ENCODE measurements around the gene PM20D1. TPM values are rescaled to one million over a fixed set of nuclear protein-coding genes. Genes with fewer than 3 reads are reported as not detected.

The PM20D1 gene
- polyA plus RNA-seq, 1 donor from 2014 or later, result not detected

DNA sequence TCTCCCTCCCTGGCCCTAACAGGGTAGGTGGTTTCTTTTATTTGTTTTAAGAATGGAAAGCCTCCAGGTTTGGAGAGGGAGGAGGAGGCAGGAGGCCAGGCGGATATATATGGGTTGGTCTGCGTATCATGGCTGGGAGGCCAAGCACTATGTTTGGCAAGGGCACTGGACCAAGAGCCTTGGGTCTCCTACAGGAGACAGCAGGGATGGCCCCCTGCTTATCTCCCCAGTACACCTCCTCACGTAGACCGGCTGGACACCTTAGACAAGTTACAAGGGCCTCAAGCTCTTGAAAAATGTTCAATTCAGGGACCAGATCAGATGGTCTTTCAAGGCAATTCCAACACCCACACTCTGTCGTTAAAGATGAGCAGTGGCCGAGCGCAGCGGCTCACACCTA is 47.9 kb downstream of the PM20D1 start:
- no peak overlapping the region for H3K4me2 ChIP-seq (ENCODE audit: low read length)
- no peaks in the 10 kb centered on the region for H3F3A ChIP-seq (ENCODE audit: insufficient read depth, low read length, poor library complexity, severe bottlenecking)
- no peak overlapping the region for H3K4me3 ChIP-seq (ENCODE audit: low read length)
- no peaks in the 10 kb centered on the region for H3K27me3 ChIP-seq (ENCODE audit: insufficient read depth, low read depth, low read length)
- no peaks in the 10 kb centered on the region for H3K9me3 ChIP-seq (ENCODE audit: low read length)
- H3K9ac ChIP-seq (ENCODE audit: low read length), result no peak overlapping the region
- no peaks in the 10 kb centered on the region for H3K36me3 ChIP-seq (ENCODE audit: insufficient read depth, low read length)
- H3K27ac ChIP-seq (ENCODE audit: low read length), result no peak overlapping the region
- no peak overlapping the region for H2AFZ ChIP-seq (ENCODE audit: low read depth, low read length)
- TF ChIP-seq POLR2AphosphoS5 (IDR thresholded peaks at IDR 0.05) (no peak), CTCF (IDR thresholded peaks at IDR 0.05; ENCODE audit: poor library complexity, severe bottlenecking) (no peak), TAF1 (IDR thresholded peaks at IDR 0.05; ENCODE audit: low read depth) (no peak), EZH2 (IDR thresholded peaks at IDR 0.05; ENCODE audit: borderline replicate concordance, insufficient read depth, low read length, poor library complexity, severe bottlenecking) (no peak), EP300 (conservative IDR thresholded peaks at IDR 0.05; ENCODE audit: poor library complexity, severe bottlenecking) (no peak), MXI1 (conservative IDR thresholded peaks at IDR 0.05; ENCODE audit: poor library complexity, severe bottlenecking) (no peak), SMC3 (conservative IDR thresholded peaks at IDR 0.05; ENCODE audit: poor library complexity) (no peak), RAD21 (conservative IDR thresholded peaks at IDR 0.05) (no peak)
- TF ChIP-seq, protein P1, sequence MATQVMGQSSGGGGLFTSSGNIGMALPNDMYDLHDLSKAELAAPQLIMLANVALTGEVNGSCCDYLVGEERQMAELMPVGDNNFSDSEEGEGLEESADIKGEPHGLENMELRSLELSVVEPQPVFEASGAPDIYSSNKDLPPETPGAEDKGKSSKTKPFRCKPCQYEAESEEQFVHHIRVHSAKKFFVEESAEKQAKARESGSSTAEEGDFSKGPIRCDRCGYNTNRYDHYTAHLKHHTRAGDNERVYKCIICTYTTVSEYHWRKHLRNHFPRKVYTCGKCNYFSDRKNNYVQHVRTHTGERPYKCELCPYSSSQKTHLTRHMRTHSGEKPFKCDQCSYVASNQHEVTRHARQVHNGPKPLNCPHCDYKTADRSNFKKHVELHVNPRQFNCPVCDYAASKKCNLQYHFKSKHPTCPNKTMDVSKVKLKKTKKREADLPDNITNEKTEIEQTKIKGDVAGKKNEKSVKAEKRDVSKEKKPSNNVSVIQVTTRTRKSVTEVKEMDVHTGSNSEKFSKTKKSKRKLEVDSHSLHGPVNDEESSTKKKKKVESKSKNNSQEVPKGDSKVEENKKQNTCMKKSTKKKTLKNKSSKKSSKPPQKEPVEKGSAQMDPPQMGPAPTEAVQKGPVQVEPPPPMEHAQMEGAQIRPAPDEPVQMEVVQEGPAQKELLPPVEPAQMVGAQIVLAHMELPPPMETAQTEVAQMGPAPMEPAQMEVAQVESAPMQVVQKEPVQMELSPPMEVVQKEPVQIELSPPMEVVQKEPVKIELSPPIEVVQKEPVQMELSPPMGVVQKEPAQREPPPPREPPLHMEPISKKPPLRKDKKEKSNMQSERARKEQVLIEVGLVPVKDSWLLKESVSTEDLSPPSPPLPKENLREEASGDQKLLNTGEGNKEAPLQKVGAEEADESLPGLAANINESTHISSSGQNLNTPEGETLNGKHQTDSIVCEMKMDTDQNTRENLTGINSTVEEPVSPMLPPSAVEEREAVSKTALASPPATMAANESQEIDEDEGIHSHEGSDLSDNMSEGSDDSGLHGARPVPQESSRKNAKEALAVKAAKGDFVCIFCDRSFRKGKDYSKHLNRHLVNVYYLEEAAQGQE (IDR thresholded peaks at IDR 0.05; ENCODE audit: borderline replicate concordance), result no peak
- no peaks in the 10 kb centered on the region for H4K20me1 ChIP-seq (ENCODE audit: insufficient read depth)
- H3K79me2 ChIP-seq (replicated peaks; ENCODE audit: insufficient read depth, low read length), result no peaks in the 10 kb centered on the region
- no peaks in the 10 kb centered on the region for H3K9me2 ChIP-seq (ENCODE audit: insufficient read depth, low read length)

DNA sequence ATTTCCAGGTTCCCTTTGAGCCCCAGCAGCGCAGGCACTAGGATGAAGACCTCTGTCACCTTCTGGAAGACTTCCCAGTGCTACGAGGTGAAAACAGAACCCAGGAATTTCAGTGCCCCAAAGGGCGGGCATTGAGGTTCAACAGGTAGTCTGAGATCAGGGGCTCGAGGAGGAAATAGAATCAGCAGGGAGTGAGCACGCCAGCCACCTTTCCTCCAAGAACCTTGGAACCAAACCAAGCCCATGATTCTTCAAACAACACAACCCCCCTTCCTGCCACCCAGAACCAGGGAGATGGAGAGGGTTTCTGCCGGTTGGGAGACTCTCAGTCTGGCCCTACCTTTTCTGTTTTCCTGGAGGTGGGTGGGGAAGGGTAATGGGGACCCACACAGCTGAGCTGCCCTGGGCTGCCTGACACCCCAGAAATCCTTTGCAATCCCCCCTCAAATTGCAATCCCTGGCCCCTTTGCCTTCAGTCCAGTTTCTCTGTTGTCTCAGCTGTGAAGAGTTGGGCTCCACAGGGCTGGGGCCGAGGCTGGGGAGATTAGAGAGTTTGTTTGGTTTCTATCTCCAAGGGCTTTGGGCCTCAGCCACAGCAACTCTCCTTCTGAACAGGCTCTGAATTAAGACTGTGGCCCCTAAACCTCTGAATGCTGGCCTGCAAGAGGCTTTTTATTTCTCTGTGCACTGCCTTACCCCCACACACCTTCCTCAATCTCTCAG is 48.8 kb downstream of the PM20D1 start:
- no peak overlapping the region for H3K4me3 ChIP-seq (ENCODE audit: low read length)
- H3F3A ChIP-seq (ENCODE audit: insufficient read depth, low read length, poor library complexity, severe bottlenecking), result no peaks in the 10 kb centered on the region
- peaks cover under 1% of the 10 kb centered on the region for H3K36me3 ChIP-seq (ENCODE audit: insufficient read depth, low read length)
- H4K20me1 ChIP-seq (ENCODE audit: insufficient read depth), result no peaks in the 10 kb centered on the region
- H3K9me2 ChIP-seq (ENCODE audit: insufficient read depth, low read length), result no peaks in the 10 kb centered on the region
- H3K79me2 ChIP-seq (replicated peaks; ENCODE audit: insufficient read depth, low read length), result no peaks in the 10 kb centered on the region
- H3K27ac ChIP-seq (ENCODE audit: low read length), result no peak overlapping the region
- H3K27me3 ChIP-seq (ENCODE audit: insufficient read depth, low read depth, low read length), result no peaks in the 10 kb centered on the region
- H3K9ac ChIP-seq (ENCODE audit: low read length), result no peak overlapping the region
- H3K9me3 ChIP-seq (ENCODE audit: low read length), result no peaks in the 10 kb centered on the region
- TF ChIP-seq, protein P1 (IDR thresholded peaks at IDR 0.05; ENCODE audit: borderline replicate concordance), result no peak
- TF ChIP-seq MXI1 (conservative IDR thresholded peaks at IDR 0.05; ENCODE audit: poor library complexity, severe bottlenecking), result no peak
- no peak for TF ChIP-seq SMC3 (conservative IDR thresholded peaks at IDR 0.05; ENCODE audit: poor library complexity)
- H3K4me2 ChIP-seq (ENCODE audit: low read length), result no peak overlapping the region
- H2AFZ ChIP-seq (ENCODE audit: low read depth, low read length), result no peak overlapping the region

Measured in neural cell (in vitro differentiated cells).